Lower leg skin (tissue), 3 donors: ENCODE measurements around the gene ANO6.

Experiments used
- POLR2A ChIP-seq, 2 donors: fragments of 450-650 bp; IDR thresholded peaks; one replicate each; pipeline ENCODE4 v1.6.1; 2016 to 2017; ENCODE audit warnings: antibody characterized with exemption in 2 of 2, mild to moderate bottlenecking in 1 of 2, moderate library complexity in 1 of 2
- TF ChIP-seq, protein P1 (sequence below), 3 donors: fragments of 450-650 bp; IDR thresholded peaks; one replicate each; pipeline ENCODE4 v1.5.1; 2016; ENCODE audit warnings: antibody characterized with exemption in 3 of 3, mild to moderate bottlenecking in 3 of 3, moderate library complexity in 2 of 3

DNA sequence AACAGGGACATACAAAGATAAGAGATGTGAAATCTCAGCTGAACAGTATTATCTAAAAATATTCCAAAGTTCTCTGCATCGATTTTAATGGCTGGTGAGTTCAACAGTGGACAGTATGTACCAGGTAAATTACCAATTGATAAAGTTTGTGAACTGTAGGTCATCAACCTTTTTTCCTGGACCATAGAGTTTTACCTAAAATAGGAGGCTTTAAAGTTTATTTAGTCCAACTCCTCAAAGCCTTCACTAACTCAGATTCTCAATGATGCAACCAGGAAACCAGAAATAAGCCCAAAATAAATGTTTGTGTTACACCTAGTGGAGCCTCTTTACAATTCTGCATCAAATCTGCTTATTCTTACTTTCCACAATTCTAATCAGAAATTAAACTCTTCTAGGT is 205.8 kb downstream of the ANO6 start:
- TF ChIP-seq POLR2A (IDR thresholded peaks at IDR 0.05) = no peak
- TF ChIP-seq, protein P1, sequence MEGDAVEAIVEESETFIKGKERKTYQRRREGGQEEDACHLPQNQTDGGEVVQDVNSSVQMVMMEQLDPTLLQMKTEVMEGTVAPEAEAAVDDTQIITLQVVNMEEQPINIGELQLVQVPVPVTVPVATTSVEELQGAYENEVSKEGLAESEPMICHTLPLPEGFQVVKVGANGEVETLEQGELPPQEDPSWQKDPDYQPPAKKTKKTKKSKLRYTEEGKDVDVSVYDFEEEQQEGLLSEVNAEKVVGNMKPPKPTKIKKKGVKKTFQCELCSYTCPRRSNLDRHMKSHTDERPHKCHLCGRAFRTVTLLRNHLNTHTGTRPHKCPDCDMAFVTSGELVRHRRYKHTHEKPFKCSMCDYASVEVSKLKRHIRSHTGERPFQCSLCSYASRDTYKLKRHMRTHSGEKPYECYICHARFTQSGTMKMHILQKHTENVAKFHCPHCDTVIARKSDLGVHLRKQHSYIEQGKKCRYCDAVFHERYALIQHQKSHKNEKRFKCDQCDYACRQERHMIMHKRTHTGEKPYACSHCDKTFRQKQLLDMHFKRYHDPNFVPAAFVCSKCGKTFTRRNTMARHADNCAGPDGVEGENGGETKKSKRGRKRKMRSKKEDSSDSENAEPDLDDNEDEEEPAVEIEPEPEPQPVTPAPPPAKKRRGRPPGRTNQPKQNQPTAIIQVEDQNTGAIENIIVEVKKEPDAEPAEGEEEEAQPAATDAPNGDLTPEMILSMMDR (IDR thresholded peaks at IDR 0.05) = no peak
